ENCODE data around the gene EPAS1. TPM values are rescaled to one million over a fixed set of nuclear protein-coding genes. Genes with fewer than 3 reads are reported as not detected.
A peak's percentile ranks its signal among the peaks of the same experiment; 100 is the strongest.

The EPAS1 gene
- polyA plus RNA-seq, 2 of the 4 experiments (the other 2 are of a cell fraction), result 128 to 143 TPM

DNA sequence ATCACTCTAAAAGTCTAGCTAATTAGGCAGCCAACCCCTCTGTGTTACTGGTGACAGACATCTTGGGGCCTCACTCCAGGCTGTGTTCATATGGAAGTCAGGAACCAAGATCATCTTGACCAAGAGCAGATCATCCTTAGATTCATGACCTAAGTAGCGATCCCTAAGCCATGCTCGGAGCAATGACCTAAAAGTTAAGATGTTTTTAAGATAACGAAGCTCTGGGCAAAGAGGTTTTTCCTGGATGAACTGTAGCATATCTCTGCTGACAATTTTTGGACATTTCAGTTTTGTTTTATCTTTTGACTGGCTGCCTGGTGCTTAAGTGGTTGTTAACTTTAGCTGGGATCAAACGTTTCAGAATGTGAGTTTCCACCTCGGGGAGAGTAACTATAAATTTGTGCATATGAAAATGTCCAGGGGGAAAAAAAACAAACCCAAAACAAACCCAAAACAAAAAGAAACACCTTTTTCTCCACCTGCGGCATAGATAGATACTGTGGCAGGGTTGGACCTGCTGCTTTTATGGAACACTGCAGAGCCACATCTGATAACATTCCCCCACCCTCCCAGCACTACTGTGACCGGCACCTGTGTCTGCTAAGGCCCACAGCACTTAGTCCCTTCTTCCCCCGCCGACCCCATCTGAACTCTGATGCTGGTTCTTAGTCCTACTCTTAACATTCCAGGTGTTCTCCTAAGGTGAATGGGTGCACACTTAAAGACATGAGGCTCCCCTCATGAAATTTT, 45.5 kb downstream of the EPAS1 start:
- WGBS (ENCODE audit: missing lambda C conversion rate), result 84% methylated on average over 9 of the region's 9 CpGs
- Histone ChIP-seq H3K4me3 (no peak overlapping the region), H3K4me1 (peaks cover 60% of the 10 kb centered on the region), H3K9me3 (no peaks in the 10 kb centered on the region), H3K27ac (no peak overlapping the region), H3K4me2 (no peak overlapping the region)
- ATAC-seq (no peak), FAIRE-seq (no peak), DNase-seq (ENCODE audit: low read depth in 1 of 2, low spot score in 1 of 2) (no peak)
- TF ChIP-seq MAZ (IDR thresholded peaks at IDR 0.05; ENCODE audit: borderline replicate concordance, low read depth, low read length), result no peak
- TF ChIP-seq NFE2L2 (conservative IDR thresholded peaks at IDR 0.05; ENCODE audit: low read length), result no peak
- TF ChIP-seq RNF2 (IDR thresholded peaks at IDR 0.05; ENCODE audit: borderline replicate concordance, low read depth), result no peak
- TF ChIP-seq EHMT2 (IDR thresholded peaks at IDR 0.05; ENCODE audit: low read depth), result no peak
- no peak for TF ChIP-seq GATA3 (IDR thresholded peaks at IDR 0.05; ENCODE audit: borderline replicate concordance)
- TF ChIP-seq ZC3H11A (IDR thresholded peaks at IDR 0.05), result no peak
- no peak for TF ChIP-seq ZSCAN20 (CRISPR knock-in tag; IDR thresholded peaks at IDR 0.05)
- no peak for TF ChIP-seq RCOR1 (IDR thresholded peaks at IDR 0.05; ENCODE audit: low read depth, low read length)
- TF ChIP-seq POLR2A (IDR thresholded peaks at IDR 0.05; ENCODE audit: low read length), result no peak
- TF ChIP-seq JUN (IDR thresholded peaks at IDR 0.05), result no peak
- TF ChIP-seq CTCF (IDR thresholded peaks at IDR 0.05), result no peak
- TF ChIP-seq HOXB13 (CRISPR knock-in tag; IDR thresholded peaks at IDR 0.05; ENCODE audit: low read depth), result no peak
- no peak for TF ChIP-seq TFCP2L1 (CRISPR knock-in tag; IDR thresholded peaks at IDR 0.05)
- no peak for TF ChIP-seq EP300 (IDR thresholded peaks at IDR 0.05)
- TF ChIP-seq, protein P1, sequence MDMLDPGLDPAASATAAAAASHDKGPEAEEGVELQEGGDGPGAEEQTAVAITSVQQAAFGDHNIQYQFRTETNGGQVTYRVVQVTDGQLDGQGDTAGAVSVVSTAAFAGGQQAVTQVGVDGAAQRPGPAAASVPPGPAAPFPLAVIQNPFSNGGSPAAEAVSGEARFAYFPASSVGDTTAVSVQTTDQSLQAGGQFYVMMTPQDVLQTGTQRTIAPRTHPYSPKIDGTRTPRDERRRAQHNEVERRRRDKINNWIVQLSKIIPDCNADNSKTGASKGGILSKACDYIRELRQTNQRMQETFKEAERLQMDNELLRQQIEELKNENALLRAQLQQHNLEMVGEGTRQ (IDR thresholded peaks at IDR 0.05), result no peak
- TF ChIP-seq HDAC2 (IDR thresholded peaks at IDR 0.05), result no peak
- no peak for TF ChIP-seq RARB (CRISPR knock-in tag; IDR thresholded peaks at IDR 0.05)
- no peak for TF ChIP-seq CHD2 (IDR thresholded peaks at IDR 0.05; ENCODE audit: low read length, partially characterized antibody)
- ChIA-PET POLR2A (no interaction called here), CTCF (interaction anchor here (0.6 to 2.2 kb wide), 6 partner anchors 9 to 332 kb away, joined by 3 to 6 read pairs (median 4); no protein-coding TSS in a partner anchor)

DNA sequence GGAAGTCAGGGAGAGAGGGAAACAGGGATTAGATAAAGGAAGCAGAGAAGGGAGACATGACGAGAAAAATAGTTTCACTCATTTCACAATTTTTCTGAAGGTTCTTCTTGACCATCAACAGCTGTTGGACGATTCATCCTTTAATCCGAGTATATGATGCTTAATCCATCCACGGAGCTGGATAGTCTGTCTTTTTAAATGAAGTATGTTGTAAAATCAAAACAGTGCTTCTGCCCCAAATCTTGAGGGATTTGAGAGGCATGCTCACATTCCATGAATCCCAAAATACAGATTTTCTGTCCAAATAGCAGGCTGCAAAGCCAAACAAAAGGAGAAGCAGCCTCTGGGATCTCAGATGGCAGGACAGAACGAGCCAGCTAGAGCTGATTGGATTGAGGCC, 47.5 kb downstream of the EPAS1 start:
- Histone ChIP-seq H3K4me2 (no peak overlapping the region), H3K27ac (0 out of 6 replicates have a peak overlapping the region, but pooled peaks of 1 of the 2 experiments have one; percentile 5), H3K4me1 (peaks cover 40% of the 10 kb centered on the region), H3K9me3 (no peaks in the 10 kb centered on the region), H3K4me3 (no peak overlapping the region)
- DNase-seq (ENCODE audit: low read depth in 1 of 2, low spot score in 1 of 2), result no peak
- POLR2A ChIA-PET, result no interaction called here
- CTCF ChIA-PET, result interaction anchor here (0.6 to 2.2 kb wide), 3 partner anchors 17 to 334 kb away, joined by 3 to 6 read pairs (median 3); no protein-coding TSS in a partner anchor
- FAIRE-seq, result no peak
- TF ChIP-seq EHMT2 (IDR thresholded peaks at IDR 0.05; ENCODE audit: low read depth), result no peak
- TF ChIP-seq HMGXB4 (CRISPR knock-in tag; IDR thresholded peaks at IDR 0.05; ENCODE audit: borderline replicate concordance), result no peak
- no peak for TF ChIP-seq NR3C1 (IDR thresholded peaks at IDR 0.05)
- TF ChIP-seq EHF (CRISPR knock-in tag; IDR thresholded peaks at IDR 0.05), result no peak
- no peak for TF ChIP-seq FOSB (CRISPR knock-in tag; IDR thresholded peaks at IDR 0.05)
- TF ChIP-seq CTCF (IDR thresholded peaks at IDR 0.05), result no peak
- TF ChIP-seq RAD21 (conservative IDR thresholded peaks at IDR 0.05 in 1 of 2, IDR thresholded peaks at IDR 0.05 in 1 of 2), result no peak
- no peak for TF ChIP-seq RARB (CRISPR knock-in tag; IDR thresholded peaks at IDR 0.05)
- no peak for TF ChIP-seq HOXB5 (CRISPR knock-in tag; IDR thresholded peaks at IDR 0.05)
- no peak for TF ChIP-seq CHD2 (IDR thresholded peaks at IDR 0.05; ENCODE audit: low read length, partially characterized antibody)
- no peak for TF ChIP-seq RFX5 (IDR thresholded peaks at IDR 0.05)
- TF ChIP-seq TP53 (CRISPR knock-in tag; IDR thresholded peaks at IDR 0.05), result no peak
- no peak for ATAC-seq
- WGBS (ENCODE audit: missing lambda C conversion rate), result 86% methylated on average over 5 of the region's 5 CpGs
